ENCODE data around the gene CLDN18.
A peak's percentile ranks its signal among the peaks of the same experiment; 100 is the strongest.

Gene CLDN18

GRCh38 chr3:138078901-138079344 is 69.0 kb downstream of the CLDN18 start:
- Histone ChIP-seq H3K79me2 (ENCODE audit: low read length) (no peaks in the 10 kb centered on the region), H3K36me3 (replicated peaks; ENCODE audit: low read depth, low read length) (no peaks in the 10 kb centered on the region), H3K4me2 (ENCODE audit: low read length) (no peak overlapping the region), H3K9ac (ENCODE audit: low read length) (no peak overlapping the region), H4K20me1 (ENCODE audit: insufficient read depth, low read length) (no peaks in the 10 kb centered on the region), H3K4me1 (ENCODE audit: low read length) (peaks cover 14% of the 10 kb centered on the region), H3K9me3 (ENCODE audit: insufficient read depth, low read length) (no peaks in the 10 kb centered on the region), H3K4me3 (ENCODE audit: low read length) (no peak overlapping the region), H2AFZ (ENCODE audit: low read depth, low read length) (no peak overlapping the region), H3K27me3 (ENCODE audit: low read depth, low read length) (peaks cover 30% of the 10 kb centered on the region), H3K27ac (ENCODE audit: low read length) (no peak overlapping the region)
- no peak for TF ChIP-seq CTCF (IDR thresholded peaks at IDR 0.05; ENCODE audit: low read depth, low read length)

GRCh38 chr3:138079901-138080300 is 69.9 kb downstream of the CLDN18 start:
- no peak for TF ChIP-seq EZH2phosphoT487 (IDR thresholded peaks at IDR 0.05; ENCODE audit: low read depth)
- no peak for TF ChIP-seq CTCF (IDR thresholded peaks at IDR 0.05; ENCODE audit: low read depth, low read length)
- Histone ChIP-seq H4K20me1 (ENCODE audit: insufficient read depth, low read length) (no peaks in the 10 kb centered on the region), H3K4me3 (ENCODE audit: low read length) (no peak overlapping the region), H3K79me2 (ENCODE audit: low read length) (no peaks in the 10 kb centered on the region), H3K36me3 (replicated peaks; ENCODE audit: low read depth, low read length) (no peaks in the 10 kb centered on the region), H3K9me3 (ENCODE audit: insufficient read depth, low read length) (no peaks in the 10 kb centered on the region), H3K27me3 (ENCODE audit: low read depth, low read length) (peaks cover 27% of the 10 kb centered on the region), H3K9ac (ENCODE audit: low read length) (no peak overlapping the region), H3K4me1 (ENCODE audit: low read length) (peaks cover 14% of the 10 kb centered on the region), H3K27ac (ENCODE audit: low read length) (no peak overlapping the region), H2AFZ (ENCODE audit: low read depth, low read length) (no peak overlapping the region), H3K4me2 (ENCODE audit: low read length) (no peak overlapping the region)

- TF ChIP-seq CTCF (IDR thresholded peaks at IDR 0.05; ENCODE audit: low read depth, low read length) (no peak), EZH2phosphoT487 (IDR thresholded peaks at IDR 0.05; ENCODE audit: low read depth) (no peak)
- H4K20me1 ChIP-seq (ENCODE audit: insufficient read depth, low read length): no peaks in the 10 kb centered on the region
- peaks cover 14% of the 10 kb centered on the region for H3K4me1 ChIP-seq (ENCODE audit: low read length)
- no peaks in the 10 kb centered on the region for H3K9me3 ChIP-seq (ENCODE audit: insufficient read depth, low read length)
- peaks cover 27% of the 10 kb centered on the region for H3K27me3 ChIP-seq (ENCODE audit: low read depth, low read length)
- H3K79me2 ChIP-seq (ENCODE audit: low read length): no peaks in the 10 kb centered on the region
- H3K4me3 ChIP-seq (ENCODE audit: low read length): no peak overlapping the region
- no peaks in the 10 kb centered on the region for H3K36me3 ChIP-seq (replicated peaks; ENCODE audit: low read depth, low read length)
- H3K4me2 ChIP-seq (ENCODE audit: low read length): no peak overlapping the region
- H3K9ac ChIP-seq (ENCODE audit: low read length): no peak overlapping the region
- no peak overlapping the region for H2AFZ ChIP-seq (ENCODE audit: low read depth, low read length)
- H3K27ac ChIP-seq (ENCODE audit: low read length): no peak overlapping the region
Measured at GRCh38 chr3:138081371-138082084, 71.6 kb downstream of the CLDN18 start.

- no peak overlapping the region for H3K9ac ChIP-seq (ENCODE audit: low read length)
- H4K20me1 ChIP-seq (ENCODE audit: insufficient read depth, low read length): no peaks in the 10 kb centered on the region
- TF ChIP-seq EZH2phosphoT487 (IDR thresholded peaks at IDR 0.05; ENCODE audit: low read depth) (no peak), CTCF (IDR thresholded peaks at IDR 0.05; ENCODE audit: low read depth, low read length) (no peak)
- H3K4me1 ChIP-seq (ENCODE audit: low read length): peaks cover 14% of the 10 kb centered on the region
- no peaks in the 10 kb centered on the region for H3K36me3 ChIP-seq (replicated peaks; ENCODE audit: low read depth, low read length)
- no peaks in the 10 kb centered on the region for H3K9me3 ChIP-seq (ENCODE audit: insufficient read depth, low read length)
- no peak overlapping the region for H2AFZ ChIP-seq (ENCODE audit: low read depth, low read length)
- H3K4me2 ChIP-seq (ENCODE audit: low read length): peak overlapping the region; percentile 36
- no peaks in the 10 kb centered on the region for H3K79me2 ChIP-seq (ENCODE audit: low read length)
- H3K4me3 ChIP-seq (ENCODE audit: low read length): no peak overlapping the region
- peaks cover 30% of the 10 kb centered on the region for H3K27me3 ChIP-seq (ENCODE audit: low read depth, low read length)
- H3K27ac ChIP-seq (ENCODE audit: low read length): no peak overlapping the region
Measured at GRCh38 chr3:138082085-138082991, 72.4 kb downstream of the CLDN18 start.
